Measurements from ENCODE around the gene TCERG1L. TPM values are rescaled to one million over a fixed set of nuclear protein-coding genes. Genes with fewer than 3 reads are reported as not detected.

The TCERG1L gene
- total RNA-seq, 1 experiment from 2014 or later: not detected

DNA sequence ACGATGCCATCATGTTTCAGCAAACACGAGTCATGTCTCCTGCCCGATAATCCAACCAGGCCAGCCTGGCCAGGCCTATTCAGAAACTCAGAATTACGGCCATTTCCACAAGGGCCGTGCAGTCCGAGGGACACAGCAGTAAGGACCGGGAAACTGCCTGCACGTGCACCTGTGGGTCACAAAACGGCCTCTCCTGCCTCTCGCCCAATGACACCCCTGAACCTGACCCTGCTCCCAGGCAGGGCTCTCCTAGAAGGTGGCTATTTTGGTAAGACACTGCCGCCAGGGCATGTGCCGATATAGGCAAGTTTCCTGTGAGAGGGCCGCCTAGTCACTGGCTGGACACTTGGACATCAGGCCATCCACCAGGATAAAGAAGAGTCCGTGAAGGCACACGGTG, 196.7 kb downstream of the TCERG1L start:
- Histone ChIP-seq H2AFZ (no peak overlapping the region), H3K79me2 (ENCODE audit: low read depth) (no peaks in the 10 kb centered on the region), H3K9me2 (ENCODE audit: insufficient read depth) (no peaks in the 10 kb centered on the region), H3K36me3 (ENCODE audit: low read depth) (no peaks in the 10 kb centered on the region), H3F3A (ENCODE audit: insufficient read depth, low read depth) (no peaks in the 10 kb centered on the region), H3K4me2 (no peak overlapping the region), H3K27me3 (ENCODE audit: insufficient read depth, low read depth) (peaks cover 47% of the 10 kb centered on the region), H4K20me1 (ENCODE audit: insufficient read depth) (no peaks in the 10 kb centered on the region), H3K9me3 (ENCODE audit: insufficient read depth, low read depth) (no peaks in the 10 kb centered on the region), H3K4me3 (no peak overlapping the region), H3K4me1 (replicated peaks; ENCODE audit: insufficient read depth) (no peaks in the 10 kb centered on the region), H3K27ac (no peak overlapping the region)
- BruUV-seq (replicated peaks): no TSS peak
- intact Hi-C loops (cut with micrococcal nuclease; ENCODE audit: unreplicated experiment): no loop called here
- ChIA-PET CTCF (no interaction called here), POLR2A (ENCODE audit: unreplicated experiment) (no interaction called here)
- no peak for TF ChIP-seq EZH2 (IDR thresholded peaks at IDR 0.05; ENCODE audit: low read depth)
- TF ChIP-seq, protein P1, sequence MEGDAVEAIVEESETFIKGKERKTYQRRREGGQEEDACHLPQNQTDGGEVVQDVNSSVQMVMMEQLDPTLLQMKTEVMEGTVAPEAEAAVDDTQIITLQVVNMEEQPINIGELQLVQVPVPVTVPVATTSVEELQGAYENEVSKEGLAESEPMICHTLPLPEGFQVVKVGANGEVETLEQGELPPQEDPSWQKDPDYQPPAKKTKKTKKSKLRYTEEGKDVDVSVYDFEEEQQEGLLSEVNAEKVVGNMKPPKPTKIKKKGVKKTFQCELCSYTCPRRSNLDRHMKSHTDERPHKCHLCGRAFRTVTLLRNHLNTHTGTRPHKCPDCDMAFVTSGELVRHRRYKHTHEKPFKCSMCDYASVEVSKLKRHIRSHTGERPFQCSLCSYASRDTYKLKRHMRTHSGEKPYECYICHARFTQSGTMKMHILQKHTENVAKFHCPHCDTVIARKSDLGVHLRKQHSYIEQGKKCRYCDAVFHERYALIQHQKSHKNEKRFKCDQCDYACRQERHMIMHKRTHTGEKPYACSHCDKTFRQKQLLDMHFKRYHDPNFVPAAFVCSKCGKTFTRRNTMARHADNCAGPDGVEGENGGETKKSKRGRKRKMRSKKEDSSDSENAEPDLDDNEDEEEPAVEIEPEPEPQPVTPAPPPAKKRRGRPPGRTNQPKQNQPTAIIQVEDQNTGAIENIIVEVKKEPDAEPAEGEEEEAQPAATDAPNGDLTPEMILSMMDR (conservative IDR thresholded peaks at IDR 0.05): no peak
- DNase-seq: no peak

DNA sequence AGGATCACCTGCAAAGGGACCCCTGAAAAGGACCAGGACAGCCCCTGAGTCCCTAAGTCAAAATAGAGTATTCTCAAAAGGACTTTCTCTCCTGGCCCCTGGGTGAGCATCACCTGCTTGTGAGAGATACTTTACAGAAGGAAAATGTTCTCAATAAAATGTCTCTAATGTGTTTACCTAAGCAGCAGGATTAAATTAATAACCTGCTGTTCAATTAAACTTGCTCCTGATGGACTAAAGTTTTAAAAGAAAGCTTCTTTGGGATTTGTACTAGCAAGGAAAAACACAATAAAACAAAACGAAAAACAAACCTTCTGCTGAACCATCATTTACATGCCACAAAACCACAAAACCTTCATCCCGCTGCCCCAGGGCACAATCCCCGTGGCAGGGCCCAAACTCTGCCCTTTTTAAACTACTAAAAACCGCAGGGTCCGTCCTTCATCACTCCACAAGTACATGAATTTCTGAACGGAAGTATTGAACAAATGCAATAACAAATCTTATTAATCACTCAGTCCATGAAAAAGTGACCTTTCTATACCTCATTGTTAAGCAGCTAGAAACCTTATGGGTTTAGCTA, 197.7 kb downstream of the TCERG1L start:
- POLR2A ChIA-PET (ENCODE audit: unreplicated experiment): no interaction called here
- Histone ChIP-seq H3K27ac (no peak overlapping the region), H3K4me2 (no peak overlapping the region), H4K20me1 (ENCODE audit: insufficient read depth) (no peaks in the 10 kb centered on the region), H3K4me1 (replicated peaks; ENCODE audit: insufficient read depth) (no peaks in the 10 kb centered on the region), H3K36me3 (ENCODE audit: low read depth) (no peaks in the 10 kb centered on the region), H3F3A (ENCODE audit: insufficient read depth, low read depth) (no peaks in the 10 kb centered on the region), H3K9me2 (ENCODE audit: insufficient read depth) (no peaks in the 10 kb centered on the region), H3K27me3 (ENCODE audit: insufficient read depth, low read depth) (peaks cover 50% of the 10 kb centered on the region), H2AFZ (no peak overlapping the region), H3K79me2 (ENCODE audit: low read depth) (no peaks in the 10 kb centered on the region), H3K9me3 (ENCODE audit: insufficient read depth, low read depth) (no peaks in the 10 kb centered on the region), H3K4me3 (no peak overlapping the region)
- TF ChIP-seq EZH2 (IDR thresholded peaks at IDR 0.05; ENCODE audit: low read depth): no peak
- TF ChIP-seq, protein P1 (conservative IDR thresholded peaks at IDR 0.05): no peak
- DNase-seq: no peak
- no TSS peak for BruUV-seq (replicated peaks)
- CTCF ChIA-PET: no interaction called here
- intact Hi-C loops (cut with micrococcal nuclease; ENCODE audit: unreplicated experiment): no loop called here

DNA sequence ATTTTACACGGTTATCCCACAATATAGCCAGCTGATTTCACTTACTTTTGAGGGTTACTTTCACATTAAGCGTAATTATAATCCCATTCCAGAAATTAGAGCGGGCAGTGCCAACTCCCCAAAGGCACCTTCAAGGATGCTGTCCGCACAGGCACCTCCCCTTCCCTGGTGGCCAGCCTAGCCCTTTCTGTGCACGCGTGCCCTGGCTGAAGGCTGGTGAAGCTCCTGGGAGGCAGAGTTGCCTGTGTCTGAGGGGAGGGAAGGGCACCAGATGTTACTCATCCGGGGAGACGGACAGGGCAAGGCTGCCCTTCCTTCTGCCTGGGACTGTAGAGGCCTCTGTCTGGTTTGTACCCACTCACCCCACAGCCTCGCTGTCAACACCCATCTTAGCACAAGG, 198.4 kb downstream of the TCERG1L start:
- ChIA-PET CTCF (no interaction called here), POLR2A (ENCODE audit: unreplicated experiment) (no interaction called here)
- Histone ChIP-seq H3K36me3 (ENCODE audit: low read depth) (no peaks in the 10 kb centered on the region), H2AFZ (no peak overlapping the region), H3K9me3 (ENCODE audit: insufficient read depth, low read depth) (no peaks in the 10 kb centered on the region), H3K27me3 (ENCODE audit: insufficient read depth, low read depth) (peaks cover 51% of the 10 kb centered on the region), H3F3A (ENCODE audit: insufficient read depth, low read depth) (no peaks in the 10 kb centered on the region), H4K20me1 (ENCODE audit: insufficient read depth) (no peaks in the 10 kb centered on the region), H3K9me2 (ENCODE audit: insufficient read depth) (no peaks in the 10 kb centered on the region), H3K4me3 (no peak overlapping the region), H3K4me1 (replicated peaks; ENCODE audit: insufficient read depth) (no peaks in the 10 kb centered on the region), H3K4me2 (no peak overlapping the region), H3K27ac (no peak overlapping the region), H3K79me2 (ENCODE audit: low read depth) (no peaks in the 10 kb centered on the region)
- no peak for DNase-seq
- intact Hi-C loops (cut with micrococcal nuclease; ENCODE audit: unreplicated experiment): no loop called here
- TF ChIP-seq EZH2 (IDR thresholded peaks at IDR 0.05; ENCODE audit: low read depth): no peak
- TF ChIP-seq, protein P1 (conservative IDR thresholded peaks at IDR 0.05): no peak
- BruUV-seq (replicated peaks): no TSS peak

Data from PC-9 (cell line).